GM19455 (cell line): ENCODE results near the gene ACAA1.
"Not testable (repeated sequence)": the region's sequence is repeated elsewhere in the genome, so short reads cannot be mapped to it uniquely, and the experiment has no call there.

ENCODE experiments used
- ATAC-seq: cut with Tn5 transposase; IDR thresholded peaks from one replicate; pipeline ENCODE4 v1.9.1; 2021; ENCODE audit not compliant: unreplicated experiment

ACAA1 gene

GRCh38 chr3:38135621-38136277, 1.2 kb downstream of the ACAA1 start:
- not testable (repeated sequence) for ATAC-seq

- not testable (repeated sequence) for ATAC-seq
Observed at GRCh38 chr3:38134517-38135143, 2.3 kb downstream of the ACAA1 start.

- no peak for ATAC-seq
Observed at GRCh38 chr3:38133557-38134405, 3.1 kb downstream of the ACAA1 start.

- ATAC-seq, result no peak
Observed at GRCh38 chr3:38133209-38133556, 3.7 kb downstream of the ACAA1 start.

GRCh38 chr3:38131621-38132369, 5.1 kb downstream of the ACAA1 start:
- ATAC-seq, result no peak

GRCh38 chr3:38130631-38131065, 6.3 kb downstream of the ACAA1 start:
- ATAC-seq, result no peak

- no peak for ATAC-seq
Observed at GRCh38 chr3:38129058-38129457, 7.9 kb downstream of the ACAA1 start.

- ATAC-seq, result no peak
Observed at GRCh38 chr3:38128303-38128655, 8.6 kb downstream of the ACAA1 start.

- no peak for ATAC-seq
Observed at GRCh38 chr3:38127611-38128302, 9.2 kb downstream of the ACAA1 start.

GRCh38 chr3:38126121-38126892, 10.6 kb downstream of the ACAA1 start:
- ATAC-seq, result no peak

- no peak for ATAC-seq
Observed at GRCh38 chr3:38125305-38126120, 11.4 kb downstream of the ACAA1 start.

GRCh38 chr3:38124324-38125122, 12.4 kb downstream of the ACAA1 start:
- no peak for ATAC-seq

GRCh38 chr3:38122712-38123290, 14.1 kb downstream of the ACAA1 start:
- ATAC-seq, result no peak

- no peak for ATAC-seq
Observed at GRCh38 chr3:38121832-38122461, 15.0 kb downstream of the ACAA1 start.

- no peak for ATAC-seq
Observed at GRCh38 chr3:38121451-38121831, 15.5 kb downstream of the ACAA1 start.

GRCh38 chr3:38120693-38121450, 16.1 kb downstream of the ACAA1 start:
- ATAC-seq, result no peak
